ENCODE measurements around the gene LRRK1.

The LRRK1 gene

GRCh38 chr15:101018450-101018849, 99.3 kb downstream of the LRRK1 start:
- H2AFZ ChIP-seq (ENCODE audit: low read depth, low read length), result no peak overlapping the region
- no peaks in the 10 kb centered on the region for H3K9me3 ChIP-seq (ENCODE audit: insufficient read depth, low read length)
- no peaks in the 10 kb centered on the region for H3K27me3 ChIP-seq (ENCODE audit: low read depth, low read length)
- H3K4me2 ChIP-seq (ENCODE audit: low read length), result no peak overlapping the region
- H3K36me3 ChIP-seq (replicated peaks; ENCODE audit: low read depth, low read length), result peaks cover 54% of the 10 kb centered on the region
- peaks cover 7% of the 10 kb centered on the region; the same call in 1 of the 2 replicates for H4K20me1 ChIP-seq (ENCODE audit: insufficient read depth, low read length)
- H3K27ac ChIP-seq (ENCODE audit: low read length), result no peak overlapping the region
- no peak for TF ChIP-seq CTCF (IDR thresholded peaks at IDR 0.05; ENCODE audit: low read depth, low read length)
- TF ChIP-seq EZH2phosphoT487 (IDR thresholded peaks at IDR 0.05; ENCODE audit: low read depth), result no peak
- no peak overlapping the region for H3K4me3 ChIP-seq (ENCODE audit: low read length)
- H3K4me1 ChIP-seq (ENCODE audit: low read length), result no peaks in the 10 kb centered on the region
- no peak overlapping the region for H3K9ac ChIP-seq (ENCODE audit: low read length)
- H3K79me2 ChIP-seq (ENCODE audit: low read length), result no peaks in the 10 kb centered on the region

- no peaks in the 10 kb centered on the region for H3K79me2 ChIP-seq (ENCODE audit: low read length)
- peaks cover 7% of the 10 kb centered on the region; the same call in 1 of the 2 replicates for H4K20me1 ChIP-seq (ENCODE audit: insufficient read depth, low read length)
- H2AFZ ChIP-seq (ENCODE audit: low read depth, low read length), result no peak overlapping the region
- no peak overlapping the region for H3K9ac ChIP-seq (ENCODE audit: low read length)
- H3K36me3 ChIP-seq (replicated peaks; ENCODE audit: low read depth, low read length), result peaks cover 61% of the 10 kb centered on the region
- H3K27me3 ChIP-seq (ENCODE audit: low read depth, low read length), result no peaks in the 10 kb centered on the region
- H3K4me1 ChIP-seq (ENCODE audit: low read length), result no peaks in the 10 kb centered on the region
- H3K27ac ChIP-seq (ENCODE audit: low read length), result no peak overlapping the region
- H3K4me2 ChIP-seq (ENCODE audit: low read length), result no peak overlapping the region
- H3K4me3 ChIP-seq (ENCODE audit: low read length), result no peak overlapping the region
- TF ChIP-seq EZH2phosphoT487 (IDR thresholded peaks at IDR 0.05; ENCODE audit: low read depth), result no peak
- TF ChIP-seq CTCF (IDR thresholded peaks at IDR 0.05; ENCODE audit: low read depth, low read length), result no peak
- no peaks in the 10 kb centered on the region for H3K9me3 ChIP-seq (ENCODE audit: insufficient read depth, low read length)
Measured at GRCh38 chr15:101019366-101019896, 100.3 kb downstream of the LRRK1 start.

GRCh38 chr15:101020451-101020850, 101.3 kb downstream of the LRRK1 start:
- Histone ChIP-seq H3K79me2 (ENCODE audit: low read length) (no peaks in the 10 kb centered on the region), H3K4me3 (ENCODE audit: low read length) (no peak overlapping the region), H3K4me2 (ENCODE audit: low read length) (no peak overlapping the region), H3K4me1 (ENCODE audit: low read length) (no peaks in the 10 kb centered on the region), H3K27me3 (ENCODE audit: low read depth, low read length) (no peaks in the 10 kb centered on the region), H3K27ac (ENCODE audit: low read length) (no peak overlapping the region), H4K20me1 (ENCODE audit: insufficient read depth, low read length) (peaks cover 7% of the 10 kb centered on the region; the same call in 1 of the 2 replicates), H2AFZ (ENCODE audit: low read depth, low read length) (no peak overlapping the region), H3K9me3 (ENCODE audit: insufficient read depth, low read length) (no peaks in the 10 kb centered on the region), H3K36me3 (replicated peaks; ENCODE audit: low read depth, low read length) (peaks cover 64% of the 10 kb centered on the region), H3K9ac (ENCODE audit: low read length) (no peak overlapping the region)
- TF ChIP-seq EZH2phosphoT487 (IDR thresholded peaks at IDR 0.05; ENCODE audit: low read depth), result no peak
- TF ChIP-seq CTCF (IDR thresholded peaks at IDR 0.05; ENCODE audit: low read depth, low read length), result no peak

- H3K36me3 ChIP-seq (replicated peaks; ENCODE audit: low read depth, low read length), result peaks cover 65% of the 10 kb centered on the region
- H3K9me3 ChIP-seq (ENCODE audit: insufficient read depth, low read length), result no peaks in the 10 kb centered on the region
- H2AFZ ChIP-seq (ENCODE audit: low read depth, low read length), result no peak overlapping the region
- no peaks in the 10 kb centered on the region for H3K27me3 ChIP-seq (ENCODE audit: low read depth, low read length)
- TF ChIP-seq EZH2phosphoT487 (IDR thresholded peaks at IDR 0.05; ENCODE audit: low read depth) (no peak), CTCF (IDR thresholded peaks at IDR 0.05; ENCODE audit: low read depth, low read length) (no peak)
- H3K27ac ChIP-seq (ENCODE audit: low read length), result no peak overlapping the region
- no peaks in the 10 kb centered on the region for H3K4me1 ChIP-seq (ENCODE audit: low read length)
- H3K4me3 ChIP-seq (ENCODE audit: low read length), result no peak overlapping the region
- peaks cover 5% of the 10 kb centered on the region; the same call in 1 of the 2 replicates for H4K20me1 ChIP-seq (ENCODE audit: insufficient read depth, low read length)
- no peak overlapping the region for H3K4me2 ChIP-seq (ENCODE audit: low read length)
- H3K79me2 ChIP-seq (ENCODE audit: low read length), result no peaks in the 10 kb centered on the region
- no peak overlapping the region for H3K9ac ChIP-seq (ENCODE audit: low read length)
Measured at GRCh38 chr15:101020945-101021344, 101.8 kb downstream of the LRRK1 start.

Data from OCI-LY3 (cell line).